OCI-LY3 (cell line): Measurements from ENCODE around the gene BAIAP2L1.

ENCODE experiments used
- H2AFZ ChIP-seq: fragments of 200-600, 300-600 bp; shearing (Covaris generic); 2 replicates; pipeline ENCODE4 v1.6.0; 2014; ENCODE audit warnings: antibody characterized with exemption, low read depth, low read length
- H3K27ac ChIP-seq: fragments of 200-600, 300-600 bp; sonication (generic); 2 replicates; pipeline ENCODE4 v1.5.1; 2014; ENCODE audit warnings: mild to moderate bottlenecking, low read length, moderate library complexity, mixed read lengths
- H3K27me3 ChIP-seq: fragments of 200-600, 300-600 bp; sonication (generic); 2 replicates; pipeline ENCODE4 v1.6.1; 2014; ENCODE audit warnings: low read depth, low read length, mixed read lengths
- H3K36me3 ChIP-seq: fragments of 200-600, 300-600 bp; sonication (generic); replicated peaks from 2 replicates; pipeline ENCODE3; 2014; ENCODE audit warnings: low read depth, low read length, mixed read lengths
- H3K4me1 ChIP-seq: fragments of 300-600, 200-600 bp; sonication (generic); 2 replicates; pipeline ENCODE4 v1.6.1; 2014; ENCODE audit warnings: low read length, mixed read lengths
- H3K4me2 ChIP-seq: fragments of 200-600, 300-600 bp; sonication (generic); 2 replicates; pipeline ENCODE4 v1.6.1; 2014; ENCODE audit warnings: low read length, mixed read lengths
- H3K4me3 ChIP-seq: fragments of 300-600, 200-600 bp; sonication (generic); 2 replicates; pipeline ENCODE4 v1.5.1; 2014; ENCODE audit warnings: antibody characterized with exemption, mild to moderate bottlenecking, low read length, moderate library complexity
- H3K79me2 ChIP-seq: fragments of 300-600, 200-600 bp; shearing (Covaris generic); 2 replicates; pipeline ENCODE4 v1.6.1; 2014; ENCODE audit warnings: mild to moderate bottlenecking, low read length, mixed read lengths
- H3K9ac ChIP-seq: fragments of 300-600, 200-600 bp; shearing (Covaris generic); 2 replicates; pipeline ENCODE4 v1.6.0; 2014; ENCODE audit warnings: mild to moderate bottlenecking, low read length, moderate library complexity
- H3K9me3 ChIP-seq: fragments of 200-600, 300-600 bp; shearing (Covaris generic); 2 replicates; pipeline ENCODE4 v1.6.1; 2014; ENCODE audit warnings: low read length, mixed read lengths; ENCODE audit not compliant: insufficient read depth
- H4K20me1 ChIP-seq: fragments of 200-600, 300-600 bp; sonication (generic); 2 replicates; pipeline ENCODE4 v1.6.1; 2016; ENCODE audit warnings: low read length, mixed read lengths; ENCODE audit not compliant: insufficient read depth
- EZH2phosphoT487 ChIP-seq: fragments of 200-600 bp; shearing (Covaris generic); IDR thresholded peaks from 2 replicates; pipeline ENCODE4 v1.6.1; 2018; ENCODE audit warnings: antibody characterized with exemption, mixed run types, low read depth
- TF ChIP-seq, protein P1 (sequence below): fragments of 200-600, 300-600 bp; sonication (generic); IDR thresholded peaks from 2 replicates; pipeline ENCODE4 v1.5.1; 2014; ENCODE audit warnings: antibody characterized with exemption, low read length, low read depth

Gene BAIAP2L1

DNA sequence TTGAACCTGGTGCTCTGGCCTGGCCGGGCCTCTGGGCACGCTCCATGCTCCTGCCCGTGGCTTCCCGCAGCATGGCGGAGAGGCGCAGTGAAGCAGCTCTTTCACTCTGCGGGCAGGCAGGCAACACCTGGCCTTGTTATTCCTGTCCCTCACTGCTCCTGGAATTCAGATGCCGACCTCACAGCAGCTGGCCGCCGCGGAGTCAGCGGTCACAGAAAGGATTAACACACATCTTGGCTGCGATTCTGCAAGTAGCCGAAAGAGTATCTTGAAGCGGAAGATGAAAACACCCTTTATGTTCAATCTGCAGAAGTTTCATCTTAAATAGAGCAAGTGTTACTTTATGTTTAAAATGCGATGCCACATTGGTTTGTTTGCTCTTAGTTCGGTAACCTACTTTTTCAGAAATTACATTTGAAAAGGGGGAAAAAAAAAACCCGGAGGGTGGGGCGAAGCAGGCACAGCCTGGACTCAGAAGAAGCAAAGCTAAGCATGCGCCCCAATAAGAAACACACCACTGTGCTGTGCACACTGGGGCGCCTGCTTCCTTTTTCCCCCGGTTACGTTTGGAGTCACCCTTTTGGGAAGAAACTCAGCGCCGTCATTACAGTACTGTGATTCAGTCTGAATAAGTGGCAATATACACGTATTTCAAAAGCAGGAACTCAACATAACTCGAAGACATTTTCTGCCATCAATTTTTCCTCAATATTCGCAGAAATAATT lies 77.1 kb downstream of the BAIAP2L1 start:
- Histone ChIP-seq H3K36me3 (no peaks in the 10 kb centered on the region), H2AFZ (no peak overlapping the region), H3K4me1 (no peaks in the 10 kb centered on the region), H3K27ac (no peak overlapping the region), H3K79me2 (no peaks in the 10 kb centered on the region), H3K27me3 (no peaks in the 10 kb centered on the region), H4K20me1 (no peaks in the 10 kb centered on the region), H3K4me2 (no peak overlapping the region), H3K9me3 (no peaks in the 10 kb centered on the region), H3K9ac (no peak overlapping the region), H3K4me3 (no peak overlapping the region)
- no peak for TF ChIP-seq EZH2phosphoT487
- TF ChIP-seq, protein P1, sequence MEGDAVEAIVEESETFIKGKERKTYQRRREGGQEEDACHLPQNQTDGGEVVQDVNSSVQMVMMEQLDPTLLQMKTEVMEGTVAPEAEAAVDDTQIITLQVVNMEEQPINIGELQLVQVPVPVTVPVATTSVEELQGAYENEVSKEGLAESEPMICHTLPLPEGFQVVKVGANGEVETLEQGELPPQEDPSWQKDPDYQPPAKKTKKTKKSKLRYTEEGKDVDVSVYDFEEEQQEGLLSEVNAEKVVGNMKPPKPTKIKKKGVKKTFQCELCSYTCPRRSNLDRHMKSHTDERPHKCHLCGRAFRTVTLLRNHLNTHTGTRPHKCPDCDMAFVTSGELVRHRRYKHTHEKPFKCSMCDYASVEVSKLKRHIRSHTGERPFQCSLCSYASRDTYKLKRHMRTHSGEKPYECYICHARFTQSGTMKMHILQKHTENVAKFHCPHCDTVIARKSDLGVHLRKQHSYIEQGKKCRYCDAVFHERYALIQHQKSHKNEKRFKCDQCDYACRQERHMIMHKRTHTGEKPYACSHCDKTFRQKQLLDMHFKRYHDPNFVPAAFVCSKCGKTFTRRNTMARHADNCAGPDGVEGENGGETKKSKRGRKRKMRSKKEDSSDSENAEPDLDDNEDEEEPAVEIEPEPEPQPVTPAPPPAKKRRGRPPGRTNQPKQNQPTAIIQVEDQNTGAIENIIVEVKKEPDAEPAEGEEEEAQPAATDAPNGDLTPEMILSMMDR: no peak

DNA sequence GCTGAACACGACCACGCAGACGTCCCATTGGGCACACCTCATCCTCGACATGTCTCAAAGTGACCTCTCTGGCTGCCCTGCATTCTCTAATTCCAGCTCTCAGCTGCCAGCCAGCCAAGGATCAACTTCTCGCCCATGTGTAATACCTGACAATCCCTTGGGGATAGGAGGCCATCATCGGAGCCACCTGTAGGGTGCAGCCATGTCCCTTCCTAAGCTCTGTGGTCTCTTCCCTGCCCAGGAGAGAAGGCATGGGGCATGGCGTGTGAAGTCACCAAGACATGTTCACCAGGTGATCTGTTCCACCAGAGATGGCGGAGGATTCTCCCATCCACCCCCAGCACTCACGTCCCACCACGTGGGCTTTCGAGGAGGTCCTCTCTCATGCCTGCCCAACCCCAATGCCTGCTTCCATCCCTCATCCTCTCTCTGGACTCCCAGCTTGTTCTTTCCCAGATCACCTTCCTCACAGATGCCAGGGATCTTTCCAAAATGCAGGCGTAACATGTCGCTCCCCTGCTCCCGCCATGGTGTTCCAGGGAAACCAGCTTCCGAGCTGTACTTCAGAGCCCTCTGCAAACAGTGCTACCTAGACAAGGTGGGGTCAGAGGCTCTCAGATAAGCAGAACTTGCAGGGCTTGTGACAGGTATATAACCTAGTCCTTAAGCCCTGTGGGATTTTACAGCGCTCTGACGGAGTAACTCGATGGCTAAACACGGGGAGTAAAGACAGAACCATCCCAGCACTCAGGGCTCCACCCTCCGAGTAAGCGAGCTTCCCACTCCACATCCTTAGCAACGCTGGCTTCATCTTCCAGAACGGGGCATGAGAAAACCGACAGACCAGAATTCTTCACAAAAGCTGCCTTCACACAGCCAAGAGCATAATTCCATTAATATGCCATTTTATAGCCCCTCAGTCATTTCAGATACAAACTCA lies 78.3 kb downstream of the BAIAP2L1 start:
- H3K4me1 ChIP-seq: no peaks in the 10 kb centered on the region
- no peaks in the 10 kb centered on the region for H3K27me3 ChIP-seq
- no peaks in the 10 kb centered on the region for H4K20me1 ChIP-seq
- no peak overlapping the region for H3K4me2 ChIP-seq
- no peaks in the 10 kb centered on the region for H3K36me3 ChIP-seq
- TF ChIP-seq, protein P1: no peak
- TF ChIP-seq EZH2phosphoT487: no peak
- H3K4me3 ChIP-seq: no peak overlapping the region
- H3K79me2 ChIP-seq: no peaks in the 10 kb centered on the region
- no peak overlapping the region for H3K9ac ChIP-seq
- no peak overlapping the region for H2AFZ ChIP-seq
- H3K9me3 ChIP-seq: no peaks in the 10 kb centered on the region
- no peak overlapping the region for H3K27ac ChIP-seq

DNA sequence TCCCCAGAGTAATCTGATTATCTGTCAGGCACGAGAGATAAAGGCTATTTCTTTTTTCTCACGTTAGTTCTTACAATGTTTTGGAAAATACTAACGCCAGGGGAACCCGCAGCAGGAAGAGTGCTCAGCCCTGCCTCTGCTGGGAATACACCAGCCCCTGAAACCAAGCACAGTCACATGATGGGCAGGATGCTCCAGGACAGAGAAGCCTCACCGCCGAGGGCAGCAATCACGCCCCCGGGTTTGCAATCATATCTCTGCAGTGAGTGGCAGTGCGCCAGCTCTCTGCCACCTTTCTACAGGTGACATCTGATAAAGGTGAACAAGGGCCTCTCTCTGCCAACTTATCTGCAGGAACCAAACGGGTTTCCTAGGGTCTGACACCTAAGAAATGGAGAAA lies 79.6 kb downstream of the BAIAP2L1 start:
- H3K79me2 ChIP-seq: no peaks in the 10 kb centered on the region
- H3K9ac ChIP-seq: no peak overlapping the region
- TF ChIP-seq, protein P1: no peak
- TF ChIP-seq EZH2phosphoT487: no peak

DNA sequence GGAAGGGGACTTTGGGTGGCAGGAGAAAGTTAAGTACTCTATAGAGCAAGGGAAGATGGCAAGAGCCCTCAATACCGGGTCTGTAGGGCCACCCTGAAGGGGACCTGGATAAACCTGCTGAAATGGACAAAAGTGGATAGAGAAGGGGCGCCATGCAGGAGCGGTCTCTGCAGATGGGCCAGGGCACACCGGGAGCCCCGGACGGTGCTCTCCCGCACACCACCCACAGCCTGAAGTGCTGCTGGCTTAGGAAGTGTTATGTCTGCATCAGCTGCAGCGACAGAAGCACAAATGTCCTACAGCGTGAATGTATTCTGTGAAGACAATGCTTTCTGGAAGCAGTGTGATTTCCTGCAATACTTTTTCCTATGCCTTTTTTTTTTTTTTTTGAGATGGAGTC lies 81.7 kb downstream of the BAIAP2L1 start:
- H3K4me1 ChIP-seq: peaks cover 5% of the 10 kb centered on the region; the same call in 1 of the 2 replicates
- H3K27ac ChIP-seq: no peak overlapping the region
- H4K20me1 ChIP-seq: no peaks in the 10 kb centered on the region
- no peaks in the 10 kb centered on the region for H3K9me3 ChIP-seq
- no peaks in the 10 kb centered on the region for H3K36me3 ChIP-seq
- no peaks in the 10 kb centered on the region for H3K79me2 ChIP-seq
- no peaks in the 10 kb centered on the region for H3K27me3 ChIP-seq
- no peak overlapping the region for H3K4me3 ChIP-seq
- no peak overlapping the region for H3K4me2 ChIP-seq
- no peak overlapping the region for H2AFZ ChIP-seq
- no peak overlapping the region for H3K9ac ChIP-seq
- no peak for TF ChIP-seq EZH2phosphoT487
- TF ChIP-seq, protein P1: no peak

More for the DNA sequence above, 79.6 kb downstream of the BAIAP2L1 start:
- Histone ChIP-seq H3K4me3 (no peak overlapping the region), H3K4me1 (no peaks in the 10 kb centered on the region), H3K9me3 (no peaks in the 10 kb centered on the region), H2AFZ (no peak overlapping the region), H4K20me1 (no peaks in the 10 kb centered on the region), H3K36me3 (no peaks in the 10 kb centered on the region), H3K27me3 (no peaks in the 10 kb centered on the region), H3K27ac (no peak overlapping the region), H3K4me2 (no peak overlapping the region)
